HepG2 (cell line): ENCODE results near the gene MAPK8IP3. TPM values are rescaled to one million over a fixed set of nuclear protein-coding genes. Genes with fewer than 3 reads are reported as not detected.

Experiments
- ATAC-seq: fragments of 200-7000 bp; cut with Tn5 transposase; 3 replicates; pipeline ENCODE4 v1.9.1; 2020; ENCODE audit warnings: mild to moderate bottlenecking, moderate library complexity
- BruUV-seq: library from RNA; stranded (reverse); fragments of 400-500 nt; replicated peaks from 2 replicates; lab custom pipeline; 2021; lab: Mats Ljungman, UMichigan
- CTCF ChIA-PET: fragments of 300-600 bp; formaldehyde crosslinking; extraction: SDS; loops from one replicate; lab custom pipeline; 2021; ENCODE audit warnings: low total read pairs, inconsistent platforms, low intra/inter-chr PET ratio; lab: Yijun Ruan, JAX
- POLR2A ChIA-PET: fragments of 350-600 bp; sonication (Branson Sonifier 250); formaldehyde crosslinking; loops from one replicate; lab custom pipeline; 2020; ENCODE audit warnings: antibody characterized with exemption, inconsistent platforms; lab: Yijun Ruan, JAX
- DNase-seq: peaks from one replicate; pipeline ENCODE4 v3.0.0-alpha.2; 2015; ENCODE audit warnings: low spot score
- FAIRE-seq: peaks from 3 replicates; lab custom pipeline; 2011; peaks lifted over from hg19 to GRCh38; lab: Jason Lieb, UNC
- H2AFZ ChIP-seq: one replicate; pipeline ENCODE4 v1.6.1; 2011; ENCODE audit warnings: low read length, inconsistent platforms
- H3K27ac ChIP-seq: fragments of 300-600 bp; 3 replicates; pipeline ENCODE4 v1.8.0; 2011; ENCODE audit warnings: mixed run types, mild to moderate bottlenecking, mixed read lengths, low read length, inconsistent platforms; ENCODE audit not compliant: insufficient read depth; ENCODE audit errors: extremely low read length
- H3K27me3 ChIP-seq, 2 experiments: fragments of 200-600 bp in 1 of 2; 2 replicates in 1 of 2; 3 replicates in 1 of 2; pipeline versions ENCODE4 v1.6.0 to v1.8.0; 2011; ENCODE audit warnings: low read length in 2 of 2, mild to moderate bottlenecking in 2 of 2, moderate library complexity in 2 of 2, inconsistent platforms in 1 of 2; ENCODE audit not compliant: insufficient read depth in 2 of 2, control insufficient read depth in 1 of 2
- H3K36me3 ChIP-seq, 2 experiments: fragments of 200-600 bp in 1 of 2; replicated peaks in 1 of 2; 2 replicates in 1 of 2; 3 replicates in 1 of 2; pipeline versions ENCODE4 v1.5.1 to v1.8.0; 2011; ENCODE audit warnings: low read length in 2 of 2, inconsistent platforms in 1 of 2; ENCODE audit not compliant: insufficient read depth in 2 of 2, control insufficient read depth in 1 of 2
- H3K4me1 ChIP-seq: 2 replicates; pipeline ENCODE4 v1.5.1; 2012; ENCODE audit warnings: low read length, inconsistent platforms; ENCODE audit not compliant: insufficient read depth
- H3K4me2 ChIP-seq: 2 replicates; pipeline ENCODE4 v1.6.0; 2011; ENCODE audit warnings: low read depth, low read length, inconsistent platforms
- H3K4me3 ChIP-seq, 3 experiments: fragments of 200-600 bp in 1 of 3; sonication (generic), shearing (Covaris generic) in 1 of 3; replicated peaks in 1 of 3; 2 replicates each; pipeline ENCODE4 v1.5.1; 2011 to 2016; ENCODE audit warnings: low read length in 3 of 3, inconsistent platforms in 2 of 3, low read depth in 2 of 3, mild to moderate bottlenecking in 2 of 3, control low read depth in 1 of 3, mixed read lengths in 1 of 3; ENCODE audit not compliant: insufficient read depth in 1 of 3
- H3K79me2 ChIP-seq: one replicate; pipeline ENCODE4 v1.6.1; 2011; ENCODE audit warnings: low read length, inconsistent platforms; ENCODE audit not compliant: insufficient read depth
- H3K9ac ChIP-seq: 2 replicates; pipeline ENCODE4 v1.6.0; 2011; ENCODE audit warnings: mild to moderate bottlenecking, low read depth, low read length, inconsistent platforms; ENCODE audit not compliant: insufficient read depth
- H3K9me3 ChIP-seq: 2 replicates; pipeline ENCODE4 v1.5.1; 2012; ENCODE audit warnings: mild to moderate bottlenecking, low read length
- H4K20me1 ChIP-seq: 2 replicates; pipeline ENCODE4 v1.6.0; 2011; ENCODE audit warnings: inconsistent platforms, mild to moderate bottlenecking, low read length, moderate library complexity; ENCODE audit not compliant: insufficient read depth
- CENPBD1 ChIP-seq: sonication (generic); formaldehyde crosslinking; IDR thresholded peaks from 2 replicates; pipeline ENCODE4 v1.8.0; 2022; ENCODE audit warnings: missing genetic modification reagents, low read depth, mild to moderate bottlenecking, borderline replicate concordance
- CREM ChIP-seq, 2 experiments: sonication (generic) in 1 of 2; formaldehyde crosslinking in 1 of 2; IDR thresholded peaks; 2 replicates each; pipeline versions ENCODE4 v1.4.0 to v1.6.1; 2016 to 2020; ENCODE audit warnings: antibody characterized with exemption in 1 of 2, mild to moderate bottlenecking in 1 of 2, missing genetic modification reagents in 1 of 2
- STAT6 ChIP-seq: sonication (generic); formaldehyde crosslinking; IDR thresholded peaks from 2 replicates; pipeline ENCODE4 v1.4.0; 2020; ENCODE audit warnings: missing genetic modification reagents, mild to moderate bottlenecking, borderline replicate concordance
- ZHX1 ChIP-seq: sonication (generic); formaldehyde crosslinking; IDR thresholded peaks from 2 replicates; pipeline ENCODE4 v1.8.1; 2022; ENCODE audit warnings: low read depth, mild to moderate bottlenecking, missing genetic modification reagents
- ZNF772 ChIP-seq: sonication (generic); formaldehyde crosslinking; IDR thresholded peaks from 2 replicates; pipeline ENCODE4 v1.5.0; 2020; ENCODE audit warnings: mild to moderate bottlenecking, missing genetic modification reagents
- WGBS: methylation state at CpG from one replicate; pipeline ENCODE4 v1.1.6; 2017; ENCODE audit warnings: low lambda C conversion rate; 5-methylcytosine and 5-hydroxymethylcytosine counted together
- in situ Hi-C: cut with HindIII; loops from 2 replicates; pipeline ENCODE4 v1.10.0; 2017; ENCODE audit warnings: low pct_unique_long_range_greater_than_20kb; ENCODE audit not compliant: extremely low pct_ligation_motif_present
- intact Hi-C: fragments of 100-400 bp; cut with micrococcal nuclease; formaldehyde crosslinking; loops from one replicate; pipeline ENCODE4 v1.10.0; 2022; ENCODE audit not compliant: unreplicated experiment
- polyA plus RNA-seq, 8 experiments: library from polyadenylated mRNA; depleted of rRNA in 3 of 8; stranded (reverse) in 7 of 8; unstranded in 1 of 8; fragments of >200 nt; fragmentation: Illumina TruSeq in 4 of 8; extraction: Trizol in 4 of 8; gene quantifications; 2 replicates each; pipeline versions ENCODE4 v1.2.1 to v1.2.3, GENCODE V29; 2011 to 2016; ENCODE audit warnings: low read depth in 4 of 8, missing spikeins in 1 of 8, mixed read lengths in 1 of 8; ENCODE audit not compliant: insufficient read depth in 1 of 8
- total RNA-seq, 5 experiments: library from RNA; depleted of rRNA; stranded (reverse); fragments of >200 nt; fragmentation: Illumina TruSeq; extraction: Trizol; gene quantifications; 2 replicates each; pipeline ENCODE4 v1.2.3, GENCODE V29; 2016; ENCODE audit warnings: low read depth in 1 of 5

Gene MAPK8IP3
- total and polyA plus RNA-seq, 2 of the 13 experiments (the other 11 are each of a cell fraction or from before 2014, with no cell fraction given), result 25.1 to 41.7 TPM

- Histone ChIP-seq H3K9ac (no peak overlapping the region), H3K79me2 (no peaks in the 10 kb centered on the region), H3K27ac (no peak overlapping the region), H2AFZ (no peak overlapping the region), H4K20me1 (no peaks in the 10 kb centered on the region), H3K4me2 (no peak overlapping the region), H3K4me3 (no peak overlapping the region), H3K9me3 (no peaks in the 10 kb centered on the region), H3K4me1 (no peaks in the 10 kb centered on the region), H3K36me3 (peaks cover 35 to 95% of the 10 kb centered on the region in 2 experiments), H3K27me3 (no peaks in the 10 kb centered on the region)
- no TSS peak for BruUV-seq
- DNase-seq, result no peak
- ATAC-seq, result no peak
- POLR2A ChIA-PET, result no interaction called here
- no peak for FAIRE-seq
- CTCF ChIA-PET, result no interaction called here
- TF ChIP-seq STAT6 (CRISPR knock-in tag) (no peak), ZHX1 (CRISPR knock-in tag) (no peak), ZNF772 (no peak), CENPBD1 (CRISPR knock-in tag) (no peak), CREM (IDR thresholded peaks at IDR 0.05) (no peak), CREM (CRISPR knock-in tag; IDR thresholded peaks at IDR 0.05) (no peak)
- intact Hi-C loops (no loop called here), in situ Hi-C loops (no loop called here)
- 97% methylated on average over 5 of the region's 7 CpGs for WGBS
Measured at GRCh38 chr16:1670866-1671265, 35.1 kb upstream of the MAPK8IP3 start.
